Peyer's patch (tissue), 4 donors: ENCODE results near the gene SLC22A31. TPM values are rescaled to one million over a fixed set of nuclear protein-coding genes. Genes with fewer than 3 reads are reported as not detected.
A peak's percentile ranks its signal among the peaks of the same experiment; 100 is the strongest.

Experiments
- DNase-seq, 3 donors: peaks; one replicate each; pipeline ENCODE4 v3.0.0-alpha.2; 2017 to 2019
- H3K27ac ChIP-seq, 4 donors: fragments of 200-600 bp; sonication (generic); one replicate each; pipeline ENCODE4 v1.5.1; 2016 to 2019
- H3K27me3 ChIP-seq, 2 donors: fragments of 200-600 bp; sonication (generic); one replicate each; pipeline ENCODE4 v1.5.1; 2019
- H3K36me3 ChIP-seq, 3 donors: fragments of 200-600 bp; sonication (generic); one replicate each; pipeline ENCODE4 v1.5.1; 2016 to 2019
- H3K4me1 ChIP-seq, 4 donors: fragments of 200-600 bp; sonication (generic); one replicate each; pipeline ENCODE4 v1.5.1; 2016 to 2019
- H3K4me3 ChIP-seq, 4 donors: fragments of 200-600 bp; sonication (generic); 1 replicate in 3 of 4; 2 replicates in 1 of 4; pipeline ENCODE4 v1.5.1; 2016 to 2019; ENCODE audit warnings: mild to moderate bottlenecking in 1 of 4
- H3K9me3 ChIP-seq, 4 donors: fragments of 200-600 bp; sonication (generic); one replicate each; pipeline ENCODE4 v1.5.1; 2016 to 2019; ENCODE audit warnings: mild to moderate bottlenecking in 1 of 4
- CTCF ChIP-seq, 6 experiments: fragments of 450-650 bp in 4 of 6; fragments of 200-600 bp in 2 of 6; sonication (generic) in 1 of 6; IDR thresholded peaks; one replicate each; pipeline ENCODE4 v1.5.1; 2017 to 2019; ENCODE audit warnings: antibody characterized with exemption in 6 of 6, mild to moderate bottlenecking in 3 of 6, moderate library complexity in 1 of 6
- POLR2A ChIP-seq, 2 donors: fragments of 450-650 bp; IDR thresholded peaks; one replicate each; pipeline ENCODE4 v1.5.1; 2017; ENCODE audit warnings: antibody characterized with exemption in 2 of 2, mild to moderate bottlenecking in 2 of 2, moderate library complexity in 2 of 2
- total RNA-seq, 4 donors: library from RNA; depleted of rRNA; stranded (reverse); fragments of >200 nt; gene quantifications; one replicate each; pipeline ENCODE4 v1.1.0, GENCODE V29; 2016

SLC22A31 gene
- total RNA-seq, 4 donors from 2014 or later: 0.53 to 0.67 TPM; not detected in 2

GRCh38 chr16:89155851-89156739 lies 44.2 kb downstream of the SLC22A31 start:
- Histone ChIP-seq H3K4me3 (no peak overlapping the region), H3K27me3 (no peaks in the 10 kb centered on the region), H3K27ac (no peak overlapping the region), H3K4me1 (peaks cover 0 to 11% (median 5%) of the 10 kb centered on the region in 4 donors), H3K36me3 (peaks cover 0 to 19% (median 0%) of the 10 kb centered on the region in 3 donors), H3K9me3 (no peaks in the 10 kb centered on the region)
- no peak for DNase-seq
- TF ChIP-seq POLR2A (IDR thresholded peaks at IDR 0.05) (no peak), CTCF (IDR thresholded peaks at IDR 0.05) (no peak)

DNA sequence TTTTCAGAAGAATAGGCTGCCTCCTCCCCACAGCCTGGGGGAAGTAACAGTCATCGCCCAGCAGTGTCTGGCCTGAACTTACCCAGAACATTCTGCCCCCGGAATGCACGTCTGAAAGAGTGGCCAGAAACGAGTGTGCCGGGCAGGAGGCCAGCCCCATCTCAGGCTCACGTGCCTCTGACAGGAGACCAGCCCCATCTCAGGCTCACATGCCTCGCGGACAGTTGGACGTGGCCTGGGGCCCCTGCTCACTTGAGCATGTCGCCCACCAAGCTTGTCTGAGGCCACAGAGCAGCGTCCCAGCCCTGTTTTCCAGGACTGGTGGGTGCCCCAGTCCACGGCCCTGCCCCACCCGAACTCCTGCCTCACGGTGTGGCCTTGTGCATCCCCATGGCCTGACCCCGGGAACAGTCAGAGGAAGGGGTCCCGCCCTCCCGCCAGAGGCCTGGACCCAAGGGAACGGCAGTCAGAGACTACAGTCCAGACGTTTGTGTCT lies 45.1 kb downstream of the SLC22A31 start:
- DNase-seq: peak in 2 of 3 donors; percentile 67 to 71
- peaks cover 0 to 11% (median 5%) of the 10 kb centered on the region in 4 donors for H3K4me1 ChIP-seq
- no peaks in the 10 kb centered on the region for H3K27me3 ChIP-seq
- no peak overlapping the region for H3K4me3 ChIP-seq
- no peak overlapping the region for H3K27ac ChIP-seq
- TF ChIP-seq CTCF (IDR thresholded peaks at IDR 0.05): no peak
- no peak for TF ChIP-seq POLR2A (IDR thresholded peaks at IDR 0.05)
- H3K36me3 ChIP-seq: peaks cover 0 to 27% (median 0%) of the 10 kb centered on the region in 3 donors
- H3K9me3 ChIP-seq: no peaks in the 10 kb centered on the region

- TF ChIP-seq POLR2A (IDR thresholded peaks at IDR 0.05) (no peak), CTCF (IDR thresholded peaks at IDR 0.05) (no peak)
- H3K36me3 ChIP-seq: peaks cover 0 to 34% (median 0%) of the 10 kb centered on the region in 3 donors
- DNase-seq: no peak
- no peak overlapping the region for H3K4me3 ChIP-seq
- H3K9me3 ChIP-seq: no peaks in the 10 kb centered on the region
- H3K27ac ChIP-seq: no peak overlapping the region
- H3K4me1 ChIP-seq: peaks cover 0 to 11% (median 5%) of the 10 kb centered on the region in 4 donors
- no peaks in the 10 kb centered on the region for H3K27me3 ChIP-seq
Observed at GRCh38 chr16:89154390-89155183, 45.8 kb downstream of the SLC22A31 start.

- Histone ChIP-seq H3K27me3 (no peaks in the 10 kb centered on the region), H3K36me3 (peaks cover 0 to 41% (median 0%) of the 10 kb centered on the region in 3 donors), H3K4me1 (peaks cover 0 to 11% (median 5%) of the 10 kb centered on the region in 4 donors), H3K9me3 (no peaks in the 10 kb centered on the region), H3K27ac (no peak overlapping the region), H3K4me3 (no peak overlapping the region)
- no peak for DNase-seq
- TF ChIP-seq CTCF (IDR thresholded peaks at IDR 0.05): no peak
- TF ChIP-seq POLR2A (IDR thresholded peaks at IDR 0.05): no peak
Observed at GRCh38 chr16:89153848-89154271, 46.5 kb downstream of the SLC22A31 start.

DNA sequence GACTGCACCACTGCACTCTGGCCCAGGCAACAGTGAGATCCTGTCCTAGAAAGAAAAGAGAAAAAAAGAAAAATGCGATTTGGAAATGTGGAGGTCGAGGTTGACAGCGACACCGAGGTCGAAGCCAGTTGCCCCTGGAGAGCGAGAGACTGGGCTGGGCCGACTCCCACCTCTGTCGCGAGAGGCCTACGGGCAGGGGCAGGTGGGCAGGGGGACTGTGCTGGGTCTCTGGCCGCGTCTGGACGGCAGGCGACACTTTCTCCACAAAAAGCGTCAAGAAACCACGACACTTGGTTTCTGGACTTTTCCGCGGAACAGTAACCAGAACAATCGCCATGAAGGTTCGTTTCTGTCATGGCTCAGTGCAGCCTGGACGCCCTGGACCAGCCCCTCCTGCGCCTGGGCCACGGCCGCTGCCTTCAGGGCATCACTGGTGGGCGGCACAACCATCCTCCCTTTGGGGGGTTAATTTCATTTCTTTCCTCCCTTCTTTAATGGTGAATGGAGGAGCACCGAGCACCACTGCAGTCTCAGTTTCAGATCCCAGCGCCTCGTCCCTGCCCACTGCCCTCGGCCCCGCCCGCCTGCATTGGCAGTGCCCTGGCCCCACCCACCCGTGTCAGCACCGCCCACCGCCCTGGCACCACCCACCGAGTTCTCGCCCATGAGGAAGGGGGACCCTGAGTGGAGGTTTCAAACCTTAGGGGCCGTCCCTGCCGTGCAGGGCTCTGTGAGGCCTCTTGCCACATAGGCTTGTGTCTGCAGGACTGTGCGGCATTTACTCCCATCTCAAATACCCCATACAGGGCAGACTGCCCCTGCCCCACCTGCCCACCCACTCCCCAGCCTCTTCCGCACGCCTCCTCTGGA lies 47.3 kb downstream of the SLC22A31 start:
- Histone ChIP-seq H3K27ac (no peak overlapping the region), H3K4me3 (no peak overlapping the region), H3K4me1 (peaks cover 0 to 11% (median 5%) of the 10 kb centered on the region in 4 donors), H3K9me3 (no peaks in the 10 kb centered on the region), H3K27me3 (no peaks in the 10 kb centered on the region), H3K36me3 (peaks cover 0 to 47% (median 0%) of the 10 kb centered on the region in 3 donors)
- TF ChIP-seq CTCF (IDR thresholded peaks at IDR 0.05): no peak
- DNase-seq: peak in 1 of 3 donors; percentile 48
